Aorta (tissue), 5 donors: ENCODE data around the gene GPBP1L1. TPM values are rescaled to one million over a fixed set of nuclear protein-coding genes. Genes with fewer than 3 reads are reported as not detected.
"Not testable (repeated sequence)": the region's sequence is repeated elsewhere in the genome, so short reads cannot be mapped to it uniquely, and the experiment has no call there.

Experiments
- ATAC-seq: fragments of 200-7000 bp; cut with Tn5 transposase; one replicate; pipeline ENCODE4 v1.9.1; 2022; ENCODE audit warnings: moderate library complexity; ENCODE audit not compliant: low FRiP score
- DNase-seq, 2 donors: peaks; one replicate each; pipeline ENCODE4 v3.0.0-alpha.2; 2020
- H3K27ac ChIP-seq, 2 donors: one replicate each; pipeline ENCODE4 v1.5.1; 2013; ENCODE audit warnings: low read length in 2 of 2, mild to moderate bottlenecking in 2 of 2, moderate library complexity in 2 of 2, control low read depth in 1 of 2, inconsistent platforms in 1 of 2, low read depth in 1 of 2
- H3K27me3 ChIP-seq, 2 donors: one replicate each; pipeline ENCODE4 v1.6.1; 2013; ENCODE audit warnings: control low read depth in 1 of 2, low read length in 1 of 2, mild to moderate bottlenecking in 1 of 2, moderate library complexity in 1 of 2; ENCODE audit not compliant: insufficient read depth in 2 of 2, control insufficient read depth in 1 of 2
- H3K36me3 ChIP-seq, 2 donors: one replicate each; pipeline ENCODE4 v1.6.1; 2013; ENCODE audit warnings: control low read depth in 1 of 2, low read length in 1 of 2, mild to moderate bottlenecking in 1 of 2; ENCODE audit not compliant: insufficient read depth in 2 of 2, control insufficient read depth in 1 of 2
- H3K4me1 ChIP-seq, 2 donors: one replicate each; pipeline ENCODE4 v1.6.1; 2013; ENCODE audit warnings: low read length in 2 of 2, control low read depth in 1 of 2, mild to moderate bottlenecking in 1 of 2, moderate library complexity in 1 of 2; ENCODE audit not compliant: insufficient read depth in 2 of 2, control insufficient read depth in 1 of 2
- H3K4me3 ChIP-seq, 2 donors: one replicate each; pipeline ENCODE4 v1.5.1; 2013; ENCODE audit warnings: low read length in 2 of 2, control low read depth in 1 of 2, mild to moderate bottlenecking in 1 of 2
- H3K9me3 ChIP-seq: one replicate; pipeline ENCODE4 v1.6.1; 2013; ENCODE audit warnings: mild to moderate bottlenecking, low read length; ENCODE audit not compliant: control insufficient read depth
- WGBS, 2 donors: extraction: QIAGEN DNeasy Blood & Tissue Kit; methylation state at CpG; one replicate each; pipeline ENCODE4 v1.1.7; 2013; 5-methylcytosine and 5-hydroxymethylcytosine counted together
- intact Hi-C, 2 donors: fragments of 100-400 bp; cut with DNase I; formaldehyde crosslinking; loops; one replicate each; pipeline versions ENCODE4 v1.14.2 to v1.15.0; 2022
- polyA plus RNA-seq, 2 donors: library from polyadenylated mRNA; stranded (reverse); fragments of 200-250 nt; gene quantifications; one replicate each; pipeline ENCODE4 v1.2.3, GENCODE V29; 2013
- total RNA-seq, 2 donors: library from RNA; stranded (reverse); fragmentation: NEBNext Ultra II Directional; extraction: Animal tissue kit (Norgen Biotek cat#: 25700); gene quantifications; one replicate each; pipeline ENCODE4 v1.2.1, GENCODE V29; 2021
- donor health status: healthy with polysubstance abuse.
- donor health status: Bipolar disorder and iron deficiency.
- donor health status: DM: no; HTN: no; CAD: no.
- donor health status: DM: no; HTN: no; CAD: no.
- donor health status: DM: yes; HTN: yes; CAD: no.

Gene GPBP1L1
- total and polyA plus RNA-seq, 4 donors = 39.2 to 113 (median 74.5) TPM

DNA sequence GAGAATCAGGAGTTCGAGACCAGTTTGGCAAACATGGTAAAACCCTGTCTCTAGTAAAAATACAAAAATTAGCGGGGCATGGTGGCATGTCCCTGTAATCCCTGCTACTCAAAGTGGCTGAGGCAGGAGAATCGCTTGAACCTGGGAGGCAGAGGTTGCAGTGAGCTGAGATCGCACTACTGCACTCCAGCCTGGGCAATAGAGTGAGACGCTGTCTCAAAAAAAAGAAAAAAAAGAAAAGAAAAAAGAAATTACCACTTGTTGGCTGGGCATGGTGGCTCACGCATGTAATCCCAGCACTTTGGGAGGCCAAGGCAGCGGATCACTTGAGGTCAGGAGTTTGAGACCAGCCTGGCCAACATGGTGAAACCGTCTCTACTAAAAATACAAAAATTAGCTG, 89.6 kb downstream of the GPBP1L1 start:
- H3K4me3 ChIP-seq, intact Hi-C loops, H3K9me3 ChIP-seq, H3K4me1 ChIP-seq, H3K36me3 ChIP-seq, DNase-seq, H3K27ac ChIP-seq, ATAC-seq, H3K27me3 ChIP-seq: not testable (repeated sequence)
- 94 to 98% methylated on average over 8 of the region's 8 CpGs for WGBS, 2 donors

DNA sequence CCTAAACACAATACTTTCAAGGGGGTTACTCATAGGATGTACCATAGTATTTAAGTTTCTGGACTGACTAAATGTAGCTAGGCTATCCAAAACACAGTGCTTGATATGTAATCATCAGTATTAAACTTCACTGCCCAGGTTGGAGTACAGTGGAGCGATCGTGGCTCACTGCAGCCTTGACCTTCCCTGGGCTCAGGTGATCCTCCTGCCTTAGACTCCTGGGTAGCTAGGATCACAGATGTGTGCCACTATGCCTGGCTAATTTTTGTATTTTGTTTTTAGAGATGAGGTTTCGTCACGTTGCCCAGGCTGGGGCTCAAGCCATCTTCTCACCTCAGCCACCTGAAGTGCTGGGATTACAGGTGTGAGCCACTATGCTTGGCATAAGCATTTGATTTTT, 91.9 kb downstream of the GPBP1L1 start:
- no peak overlapping the region for H3K4me3 ChIP-seq
- 83 to 86% methylated on average over 4 of the region's 4 CpGs for WGBS, 2 donors

DNA sequence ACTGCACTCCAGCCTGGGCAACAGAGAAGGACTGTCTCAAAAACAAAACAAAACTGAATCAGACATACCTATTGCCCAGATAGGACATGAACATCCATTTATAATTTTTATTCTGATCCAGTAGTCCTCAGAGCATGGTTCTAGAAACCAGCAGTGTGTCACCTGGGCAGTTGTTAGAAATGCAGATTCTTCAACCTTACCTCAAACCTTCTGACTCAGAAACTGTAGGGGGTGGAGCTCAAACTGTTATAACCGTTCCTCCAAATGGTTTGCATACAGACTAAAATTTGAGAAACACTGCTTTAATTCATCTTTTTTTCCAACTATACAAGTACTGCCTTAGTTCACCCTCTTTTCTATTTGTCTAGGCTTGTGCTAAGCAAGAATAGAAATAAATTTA, 96.5 kb downstream of the GPBP1L1 start:
- 0 to 3% methylated on average over 1 of the region's 1 CpG for WGBS, 2 donors
- H3K4me1 ChIP-seq = no peaks in the 10 kb centered on the region
- H3K27ac ChIP-seq = no peak overlapping the region
- ATAC-seq (no peak), DNase-seq (no peak)
- intact Hi-C loops = no loop called here
- H3K4me3 ChIP-seq = peak overlapping the region in 1 of 2 donors; percentile 27
- H3K27me3 ChIP-seq = no peaks in the 10 kb centered on the region
- peaks cover 0 to 3% of the 10 kb centered on the region in 2 donors for H3K36me3 ChIP-seq
- no peaks in the 10 kb centered on the region for H3K9me3 ChIP-seq

More for the DNA sequence above, 91.9 kb downstream of the GPBP1L1 start:
- DNase-seq (no peak), ATAC-seq (no peak)
- no peaks in the 10 kb centered on the region for H3K4me1 ChIP-seq
- no peak overlapping the region for H3K27ac ChIP-seq
- no peaks in the 10 kb centered on the region for H3K9me3 ChIP-seq
- H3K36me3 ChIP-seq = peaks cover 0 to 7% of the 10 kb centered on the region in 2 donors
- no peaks in the 10 kb centered on the region for H3K27me3 ChIP-seq
- intact Hi-C loops = no loop called here

DNA sequence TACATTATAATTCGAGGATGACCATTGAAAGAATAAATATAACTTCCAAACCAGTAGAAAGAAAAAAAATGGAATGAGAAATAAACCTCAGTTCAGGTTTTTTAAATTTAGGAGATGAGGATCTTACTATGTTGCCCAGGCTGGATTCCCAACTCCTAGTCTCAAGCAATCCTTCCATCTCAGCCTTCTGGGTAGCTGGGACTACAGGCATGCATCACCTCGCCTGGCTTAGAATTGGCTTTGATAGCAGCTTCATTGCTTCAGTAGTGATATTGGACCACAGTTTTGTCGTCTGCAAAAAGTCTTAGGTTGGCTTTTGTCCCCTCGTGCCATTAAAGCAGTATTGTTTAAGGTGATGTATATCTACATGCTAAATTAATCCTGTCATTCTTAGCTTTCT, 99.6 kb downstream of the GPBP1L1 start:
- ATAC-seq (no peak), DNase-seq (no peak)
- intact Hi-C loops = no loop called here
- WGBS, 2 donors = 77 to 79% methylated on average over 4 of the region's 4 CpGs
- Histone ChIP-seq H3K4me1 (no peaks in the 10 kb centered on the region), H3K4me3 (no peak overlapping the region), H3K27me3 (no peaks in the 10 kb centered on the region), H3K9me3 (no peaks in the 10 kb centered on the region), H3K36me3 (no peaks in the 10 kb centered on the region), H3K27ac (no peak overlapping the region)

GRCh38 chr1:45585496-45586075, 100.7 kb downstream of the GPBP1L1 start:
- no peaks in the 10 kb centered on the region for H3K27me3 ChIP-seq
- no peaks in the 10 kb centered on the region for H3K4me1 ChIP-seq
- 34% methylated on average over 7 of the region's 7 CpGs for WGBS, 2 donors
- DNase-seq = no peak
- H3K36me3 ChIP-seq = no peaks in the 10 kb centered on the region
- H3K27ac ChIP-seq = no peak overlapping the region
- peak overlapping the region in 1 of 2 donors; percentile 76 for H3K4me3 ChIP-seq
- no peak for ATAC-seq
- H3K9me3 ChIP-seq = no peaks in the 10 kb centered on the region
- intact Hi-C loops = no loop called here

DNA sequence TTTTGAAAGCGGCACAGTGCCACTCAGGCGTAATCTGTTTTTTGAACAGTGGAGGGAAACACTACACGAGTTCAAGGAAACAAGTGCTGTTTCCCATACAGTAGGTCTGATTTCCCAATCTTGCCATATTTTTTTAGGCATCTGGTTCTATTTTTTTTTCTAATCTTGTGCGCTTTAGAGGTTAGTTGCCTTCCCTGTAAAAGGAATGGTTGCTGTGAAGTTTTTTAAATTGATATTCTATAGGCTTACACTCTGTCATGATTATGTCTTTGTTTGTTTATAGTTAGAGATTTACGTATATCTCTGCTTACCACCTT, 101.3 kb downstream of the GPBP1L1 start:
- no peaks in the 10 kb centered on the region for H3K9me3 ChIP-seq
- DNase-seq (no peak), ATAC-seq (no peak)
- intact Hi-C loops = no loop called here
- no peaks in the 10 kb centered on the region for H3K4me1 ChIP-seq
- 1 to 2% methylated on average over 5 of the region's 5 CpGs for WGBS, 2 donors
- H3K27me3 ChIP-seq = no peaks in the 10 kb centered on the region
- H3K27ac ChIP-seq = no peak overlapping the region
- H3K4me3 ChIP-seq = peak overlapping the region; percentile 76 to 82
- no peaks in the 10 kb centered on the region for H3K36me3 ChIP-seq

GRCh38 chr1:45584351-45585109, 101.8 kb downstream of the GPBP1L1 start:
- DNase-seq (peak; percentile 92 to 96), ATAC-seq (peak; percentile 91)
- Histone ChIP-seq H3K9me3 (no peaks in the 10 kb centered on the region), H3K27me3 (no peaks in the 10 kb centered on the region), H3K4me1 (no peaks in the 10 kb centered on the region), H3K36me3 (no peaks in the 10 kb centered on the region), H3K4me3 (peak overlapping the region; percentile 76 to 92), H3K27ac (peak overlapping the region in 1 of 2 donors; percentile 48)
- 0% methylated on average over 45 to 59 of the region's 59 CpGs for WGBS, 2 donors
- intact Hi-C loops = loop anchor here in 1 of 2 donors (1.0 kb wide), 1 partner anchor 103 kb away; no protein-coding TSS in a partner anchor

DNA sequence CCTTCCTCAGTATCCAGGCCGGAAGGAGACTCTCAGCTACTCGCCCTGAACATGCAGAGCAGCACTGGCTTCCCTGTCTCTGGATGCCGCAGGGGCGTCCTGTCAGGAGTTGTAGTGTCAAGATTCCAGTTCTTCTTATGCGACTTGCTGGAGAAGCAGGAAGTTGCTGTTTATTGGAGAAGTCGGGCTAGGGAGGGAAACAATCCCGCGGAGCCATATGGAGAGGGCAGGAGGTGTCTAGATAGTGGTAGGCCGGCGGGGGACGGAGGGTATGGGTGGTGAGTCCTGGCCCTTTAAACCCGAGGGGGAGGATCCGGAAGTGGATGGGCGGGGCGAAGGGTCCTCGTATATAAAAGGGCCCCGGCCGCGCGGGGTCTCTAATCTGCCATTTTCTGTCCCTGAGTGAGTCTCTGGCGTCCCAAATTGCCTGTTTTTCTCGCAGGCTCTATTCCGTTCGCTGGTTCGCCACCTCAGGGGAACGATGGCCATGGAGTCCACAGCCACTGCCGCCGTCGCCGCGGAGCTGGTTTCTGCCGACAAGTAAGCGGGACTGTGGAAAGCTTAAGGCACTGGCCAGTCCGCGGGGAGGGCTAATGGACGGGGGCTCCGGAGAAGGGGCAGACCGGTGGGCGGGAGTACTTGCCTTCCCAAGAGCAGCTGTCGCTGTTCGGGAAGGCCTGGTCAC, 102.5 kb downstream of the GPBP1L1 start, which contains the start of gene NASP:
Gene NASP (plus strand): TSS at position 376 of the 685 bp plus-strand sequence. CDS start 106 bp downstream, at position 482.
- intact Hi-C loops = loop anchor here in 1 of 2 donors (1.0 kb wide), 1 partner anchor 103 kb away; no protein-coding TSS in a partner anchor
- Histone ChIP-seq H3K4me1 (no peaks in the 10 kb centered on the region), H3K36me3 (no peaks in the 10 kb centered on the region), H3K27ac (peak within 1 kb of the TSS; percentile 14 to 96), H3K4me3 (peak within 1 kb of the TSS; percentile 76 to 92), H3K9me3 (no peaks in the 10 kb centered on the region), H3K27me3 (no peaks in the 10 kb centered on the region)
- DNase-seq = peak; percentile 92 to 97
- ATAC-seq = peak; percentile 96
- 0 to 1% methylated on average over 40 to 41 of the region's 41 CpGs for WGBS, 2 donors
